ENCODE data around the gene FXYD2. TPM values are rescaled to one million over a fixed set of nuclear protein-coding genes. Genes with fewer than 3 reads are reported as not detected.

Gene FXYD2
- total and polyA plus RNA-seq, 12 donors, result 0.40 to 6.0 (median 1.8) TPM

GRCh38 chr11:117827521-117828511 lies 3.3 kb upstream of the FXYD2 start:
- Histone ChIP-seq H3K4me1 (peaks cover 13 to 72% (median 56%) of the 10 kb centered on the region in 9 donors), H3K36me3 (no peaks in the 10 kb centered on the region), H3K4me3 (no peak overlapping the region), H3K9me3 (no peaks in the 10 kb centered on the region), H3K27ac (peak overlapping the region in 5 of 10 donors; percentile 6 to 50 (median 35)), H3K27me3 (no peaks in the 10 kb centered on the region)
- intact Hi-C loops (cut with DNase I), result no loop called here
- TF ChIP-seq CTCF (IDR thresholded peaks at IDR 0.05), result no peak
- no peak for ATAC-seq
- peak in 1 of 2 donors; percentile 3 for DNase-seq
- WGBS, 2 donors, result 76 to 77% methylated on average over 15 of the region's 15 CpGs

GRCh38 chr11:117826832-117827231 lies 2.3 kb upstream of the FXYD2 start:
- Histone ChIP-seq H3K27me3 (no peaks in the 10 kb centered on the region), H3K27ac (no peak overlapping the region), H3K9me3 (no peaks in the 10 kb centered on the region), H3K4me3 (no peak overlapping the region), H3K4me1 (peaks cover 13 to 78% (median 63%) of the 10 kb centered on the region in 9 donors), H3K36me3 (no peaks in the 10 kb centered on the region)
- intact Hi-C loops (cut with DNase I), result no loop called here
- 87 to 90% methylated on average over 3 of the region's 3 CpGs for WGBS, 2 donors
- no peak for DNase-seq
- TF ChIP-seq CTCF (IDR thresholded peaks at IDR 0.05), result no peak
- ATAC-seq, result no peak

GRCh38 chr11:117826190-117826570 lies 1.6 kb upstream of the FXYD2 start:
- ATAC-seq, result no peak
- H3K4me3 ChIP-seq, result no peak overlapping the region
- DNase-seq, result no peak
- H3K36me3 ChIP-seq, result no peaks in the 10 kb centered on the region
- H3K4me1 ChIP-seq, result peaks cover 13 to 75% (median 61%) of the 10 kb centered on the region in 9 donors
- H3K27ac ChIP-seq, result peak overlapping the region in 1 of 10 donors; percentile 94
- intact Hi-C loops (cut with DNase I), result no loop called here
- H3K27me3 ChIP-seq, result no peaks in the 10 kb centered on the region
- WGBS, 2 donors, result 71 to 78% methylated on average over 10 of the region's 10 CpGs
- no peak for TF ChIP-seq CTCF (IDR thresholded peaks at IDR 0.05)
- H3K9me3 ChIP-seq, result no peaks in the 10 kb centered on the region

GRCh38 chr11:117825538-117826189 lies 1.1 kb upstream of the FXYD2 start:
- Histone ChIP-seq H3K4me3 (no peak overlapping the region), H3K27ac (peak overlapping the region in 8 of 10 donors; percentile 47 to 94 (median 83)), H3K27me3 (no peaks in the 10 kb centered on the region), H3K4me1 (peaks cover 13 to 70% (median 55%) of the 10 kb centered on the region in 9 donors), H3K36me3 (no peaks in the 10 kb centered on the region), H3K9me3 (no peaks in the 10 kb centered on the region)
- TF ChIP-seq CTCF (IDR thresholded peaks at IDR 0.05), result no peak
- intact Hi-C loops (cut with DNase I), result no loop called here
- no peak for DNase-seq
- ATAC-seq, result no peak
- 95 to 96% methylated on average over 8 of the region's 8 CpGs for WGBS, 2 donors
